GM12873 (cell line): Measurements from ENCODE around the gene SLC39A2.

Experiments
- CTCF ChIP-seq: IDR thresholded peaks from 2 replicates; pipeline ENCODE4 v1.5.1; 2012; ENCODE audit warnings: low read depth, mild to moderate bottlenecking, moderate library complexity, low read length, control low read depth; ENCODE audit not compliant: insufficient read depth; ENCODE audit errors: missing control alignments

SLC39A2 gene

GRCh38 chr14:20973501-20973900 lies 25.6 kb upstream of the SLC39A2 start:
- no peak for TF ChIP-seq CTCF

- no peak for TF ChIP-seq CTCF
Measured at GRCh38 chr14:20976291-20976690, 22.8 kb upstream of the SLC39A2 start.

GRCh38 chr14:20978687-20979086 lies 20.4 kb upstream of the SLC39A2 start:
- no peak for TF ChIP-seq CTCF

GRCh38 chr14:20980906-20981305 lies 18.2 kb upstream of the SLC39A2 start:
- no peak for TF ChIP-seq CTCF

- TF ChIP-seq CTCF, result no peak
Measured at GRCh38 chr14:20982646-20983369, 16.3 kb upstream of the SLC39A2 start.

GRCh38 chr14:20986811-20987210 lies 12.3 kb upstream of the SLC39A2 start:
- TF ChIP-seq CTCF, result no peak

GRCh38 chr14:20988717-20989470 lies 10.2 kb upstream of the SLC39A2 start:
- TF ChIP-seq CTCF, result no peak
